Measurements from ENCODE around the gene POLR3C. TPM values are rescaled to one million over a fixed set of nuclear protein-coding genes. Genes with fewer than 3 reads are reported as not detected.
"Not testable (repeated sequence)": the region's sequence is repeated elsewhere in the genome, so short reads cannot be mapped to it uniquely, and the experiment has no call there.

POLR3C gene, protein sequence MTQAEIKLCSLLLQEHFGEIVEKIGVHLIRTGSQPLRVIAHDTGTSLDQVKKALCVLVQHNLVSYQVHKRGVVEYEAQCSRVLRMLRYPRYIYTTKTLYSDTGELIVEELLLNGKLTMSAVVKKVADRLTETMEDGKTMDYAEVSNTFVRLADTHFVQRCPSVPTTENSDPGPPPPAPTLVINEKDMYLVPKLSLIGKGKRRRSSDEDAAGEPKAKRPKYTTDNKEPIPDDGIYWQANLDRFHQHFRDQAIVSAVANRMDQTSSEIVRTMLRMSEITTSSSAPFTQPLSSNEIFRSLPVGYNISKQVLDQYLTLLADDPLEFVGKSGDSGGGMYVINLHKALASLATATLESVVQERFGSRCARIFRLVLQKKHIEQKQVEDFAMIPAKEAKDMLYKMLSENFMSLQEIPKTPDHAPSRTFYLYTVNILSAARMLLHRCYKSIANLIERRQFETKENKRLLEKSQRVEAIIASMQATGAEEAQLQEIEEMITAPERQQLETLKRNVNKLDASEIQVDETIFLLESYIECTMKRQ
- 33.7 and 36.3 TPM in 2 replicates for total RNA-seq

DNA sequence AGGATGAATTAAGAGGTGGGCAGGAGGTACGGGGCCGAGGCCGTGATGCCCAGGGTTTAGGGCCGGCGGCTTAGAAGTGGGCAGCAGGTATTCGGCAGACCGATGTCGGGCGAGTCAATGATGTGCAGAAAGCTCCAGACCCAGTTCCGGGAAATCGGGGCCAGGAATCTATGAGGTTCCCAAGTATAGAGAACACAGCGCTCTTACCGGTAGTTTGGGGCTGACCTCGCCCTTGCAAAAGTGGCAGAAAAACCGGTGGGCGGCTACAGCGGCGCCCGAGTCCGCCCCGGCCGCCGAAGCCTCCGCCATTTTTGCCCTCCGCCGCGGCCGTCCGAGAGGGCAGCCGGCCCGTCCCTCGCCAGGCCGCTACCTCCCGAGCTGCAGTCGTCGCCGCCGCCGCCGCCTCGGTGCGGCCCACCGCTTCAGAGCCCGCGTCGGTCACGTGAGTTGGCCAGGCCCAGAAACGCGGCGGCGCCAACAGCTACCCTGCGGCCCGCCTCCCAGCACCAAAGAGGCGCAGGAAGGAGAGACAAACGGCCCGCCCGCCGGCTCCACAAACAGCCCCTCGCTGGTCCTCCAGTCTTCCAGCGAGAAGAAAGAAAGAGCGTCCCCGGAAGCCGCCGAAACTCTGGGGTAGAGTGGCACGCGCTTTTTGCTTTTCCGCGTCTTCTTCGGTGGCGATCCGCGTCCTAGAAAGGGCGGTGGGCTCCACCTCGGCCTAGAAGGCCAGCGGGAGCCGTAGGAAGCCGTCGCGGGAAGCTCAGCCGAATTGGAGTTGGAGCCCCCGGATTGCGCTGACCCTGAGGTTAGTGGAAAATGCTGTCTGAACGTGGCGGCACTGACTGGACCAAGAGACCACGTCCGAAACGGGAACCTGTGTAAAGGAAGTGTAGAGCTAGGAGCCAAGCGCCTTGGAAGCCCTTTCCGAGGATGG is at the start of gene POLR3C, which contains the start of gene RNF115:
Gene POLR3C (plus strand): TSS at position 636 of the 934 bp plus-strand sequence. CDS start 1,577 bp downstream, outside the sequence.
Gene RNF115 (minus strand): TSS at position 531 of the 934 bp plus-strand sequence. CDS start 222 bp downstream, at position 309.
- peak; percentile 68 for DNase-seq (ENCODE audit: low read depth, low spot score)

DNA sequence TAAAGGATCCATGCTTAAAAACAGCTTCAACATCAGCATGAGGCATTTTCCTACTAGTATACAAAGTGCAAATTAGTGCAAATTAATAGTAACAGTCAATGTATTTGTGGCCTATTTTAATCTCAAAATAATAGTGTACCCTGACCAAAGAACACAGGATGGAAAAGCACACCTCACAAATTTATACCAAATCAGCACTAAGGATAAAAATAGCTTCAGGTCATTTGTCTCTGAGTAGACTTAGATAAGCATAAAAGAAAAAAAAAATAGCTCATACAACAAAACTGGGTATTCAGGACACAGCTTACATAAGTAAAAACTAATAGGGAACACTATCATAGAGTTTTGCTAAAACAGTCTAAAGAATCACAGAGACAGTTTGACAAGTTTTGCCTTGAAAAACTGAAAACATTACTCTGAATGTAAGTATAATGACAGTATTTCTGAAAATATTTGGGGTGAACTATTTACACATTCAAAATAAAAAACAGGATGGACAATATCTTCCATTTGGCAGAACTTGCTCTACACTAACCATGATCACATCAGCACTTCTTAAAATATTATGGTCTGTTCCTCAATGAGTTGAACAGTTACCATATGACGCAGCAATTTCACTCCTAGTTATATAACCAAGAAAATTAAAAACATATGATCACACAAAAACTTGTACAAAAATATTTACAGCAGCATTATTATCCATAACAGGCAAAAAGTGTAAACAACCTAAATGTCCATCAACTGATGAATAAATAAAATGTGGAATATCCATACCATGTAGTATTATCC is 46.4 kb upstream of the POLR3C start:
- DNase-seq (ENCODE audit: low read depth, low spot score), result no peak

DNA sequence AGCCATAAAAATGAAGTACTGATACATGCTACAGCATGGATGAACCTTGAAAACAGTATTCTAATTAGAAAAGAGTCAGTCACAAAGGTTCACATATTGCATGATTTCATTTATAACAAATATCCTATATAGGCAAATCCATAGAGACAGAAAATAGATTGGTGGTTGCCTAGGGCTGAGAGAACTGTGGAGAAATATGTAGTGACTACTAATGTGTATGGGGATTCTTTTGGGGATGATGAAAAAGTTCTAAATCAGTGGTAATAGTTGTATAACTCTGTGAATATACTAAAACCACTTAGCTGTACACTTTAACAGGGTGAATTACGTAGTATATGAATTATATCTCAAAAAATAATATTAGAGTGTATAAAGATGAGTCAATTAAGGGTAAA is 45.9 kb upstream of the POLR3C start:
- DNase-seq (ENCODE audit: low read depth, low spot score), result no peak

DNA sequence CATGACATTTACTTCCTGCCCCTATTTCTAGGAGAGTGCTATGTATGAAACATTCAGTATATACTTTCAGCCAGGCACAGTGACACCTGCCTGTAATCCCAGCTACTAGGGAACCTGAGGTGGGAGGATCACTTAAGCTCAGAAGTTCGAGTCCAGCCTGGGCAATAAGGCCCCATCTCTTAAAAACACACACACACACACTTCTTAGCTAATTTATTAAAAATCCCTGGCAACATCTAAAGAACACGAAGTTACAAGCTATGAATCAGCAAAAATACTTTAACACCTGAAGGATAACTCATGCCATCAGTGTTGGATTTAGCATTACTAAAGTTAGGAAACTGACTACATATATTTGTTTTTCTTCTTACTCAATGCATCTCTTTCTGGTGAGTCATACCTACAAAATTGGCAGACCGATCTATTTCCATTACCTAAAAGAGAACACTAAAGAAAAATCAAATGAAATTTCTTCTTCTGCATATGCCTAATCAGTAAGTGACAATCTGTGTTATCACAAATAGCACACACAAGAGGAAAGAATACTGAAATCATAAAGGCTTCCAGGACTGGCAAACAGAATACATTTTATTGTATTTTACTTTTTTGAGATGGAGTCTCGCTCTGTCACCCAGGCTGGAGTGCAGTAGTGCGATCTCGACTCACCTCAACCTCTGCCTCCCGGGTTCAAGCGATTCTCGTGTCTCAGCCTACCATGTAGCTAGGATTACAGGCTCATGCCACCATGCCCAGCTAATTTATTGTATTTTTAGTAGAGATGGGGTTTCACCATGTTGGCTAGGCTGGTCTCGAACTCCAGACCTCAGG is 41.5 kb upstream of the POLR3C start:
- peak; percentile 81 for DNase-seq (ENCODE audit: low read depth, low spot score)

DNA sequence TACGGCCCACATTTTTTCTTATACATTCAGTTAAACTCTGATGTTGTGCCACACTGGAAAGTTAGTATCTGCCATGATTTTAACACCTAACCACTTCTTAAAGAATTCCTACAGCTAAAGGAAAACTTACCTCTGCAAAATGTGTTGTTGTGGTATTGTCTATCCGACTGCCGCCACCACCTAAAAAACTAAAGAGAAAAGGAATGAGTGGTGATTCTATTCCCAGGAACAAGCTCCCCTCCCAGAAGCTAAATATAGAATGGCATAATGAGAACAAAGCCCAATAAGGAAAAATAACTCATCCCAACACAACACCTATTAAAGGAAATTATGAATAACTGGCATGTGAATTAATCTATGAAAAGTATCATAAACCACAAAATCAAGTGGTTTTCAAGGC is 39.6 kb upstream of the POLR3C start:
- DNase-seq (ENCODE audit: low read depth, low spot score), result no peak

DNA sequence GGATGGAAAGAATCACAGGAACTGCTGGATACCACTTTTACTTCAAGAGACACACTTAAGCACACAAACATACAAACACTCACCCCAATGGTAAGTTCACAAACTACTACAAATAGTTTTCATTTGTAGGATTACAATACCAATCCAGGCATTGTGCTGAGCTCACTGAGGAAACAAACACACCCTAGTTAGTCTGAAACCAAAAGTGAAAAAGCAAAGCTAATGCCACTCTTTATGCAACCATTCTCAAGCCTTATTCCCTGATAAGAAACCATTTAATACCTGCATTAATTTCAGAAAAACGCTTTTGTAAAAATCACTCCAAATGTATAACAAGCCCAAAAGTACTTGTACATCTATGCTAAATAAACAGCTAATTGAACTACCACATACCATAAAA is 38.5 kb upstream of the POLR3C start:
- DNase-seq (ENCODE audit: low read depth, low spot score), result peak; percentile 4

DNA sequence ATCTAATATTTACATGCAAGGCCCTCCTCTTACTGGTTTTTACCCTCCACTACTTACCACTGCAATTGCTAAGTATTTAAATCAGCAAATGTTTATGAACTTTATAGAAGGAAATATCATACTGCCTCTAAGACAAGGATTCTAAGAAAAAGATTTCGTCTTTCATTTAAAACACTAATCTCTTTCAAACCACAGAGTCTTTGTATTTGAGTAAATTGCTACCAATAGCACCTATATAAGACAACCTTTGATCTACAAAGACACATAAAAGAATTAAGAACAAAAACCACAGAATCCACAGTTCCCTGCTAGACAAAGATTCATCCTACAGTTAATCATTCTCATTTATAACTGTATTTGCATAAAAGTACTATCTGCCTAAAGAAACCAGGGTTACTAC is 37.7 kb upstream of the POLR3C start:
- no peak for DNase-seq (ENCODE audit: low read depth, low spot score)

DNA sequence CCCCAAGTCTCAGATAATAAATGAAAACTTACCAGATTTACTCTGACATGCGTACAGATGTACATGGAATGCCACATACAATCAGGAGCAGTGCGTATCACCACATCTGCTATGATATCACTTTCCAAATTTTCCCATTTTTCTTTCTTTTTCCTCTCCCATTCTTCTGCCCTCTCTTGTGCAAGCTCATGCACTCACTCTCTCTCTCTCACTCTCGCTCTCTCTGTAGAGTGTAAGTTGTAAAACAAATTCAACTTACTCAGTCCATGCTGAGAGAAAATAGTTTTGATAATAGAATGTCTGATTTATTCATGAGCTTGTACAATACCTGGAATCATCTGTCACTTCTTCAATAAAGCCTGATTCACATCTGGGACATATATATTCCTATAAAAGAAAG is 35.4 kb upstream of the POLR3C start:
- no peak for DNase-seq (ENCODE audit: low read depth, low spot score)

DNA sequence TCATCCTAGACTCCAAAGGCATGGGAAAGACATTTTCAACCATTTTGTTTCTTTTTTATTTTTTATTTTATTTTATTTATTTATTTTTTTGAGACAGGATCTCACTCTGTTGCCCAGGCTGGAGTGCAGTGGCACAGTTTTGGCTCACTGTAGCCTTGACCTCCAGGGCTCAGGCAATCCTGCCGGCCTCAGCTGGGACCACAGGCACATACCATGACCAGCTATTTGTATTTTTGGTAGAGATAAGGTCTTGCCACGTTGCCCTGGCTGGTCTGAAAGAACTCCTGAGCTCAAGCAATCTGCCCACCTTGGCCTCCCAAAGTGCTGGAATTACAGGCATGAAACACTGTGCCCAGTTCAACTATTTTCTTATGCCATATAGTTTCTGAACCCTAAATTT is 32.1 kb upstream of the POLR3C start:
- DNase-seq (ENCODE audit: low read depth, low spot score), result not testable (repeated sequence)

DNA sequence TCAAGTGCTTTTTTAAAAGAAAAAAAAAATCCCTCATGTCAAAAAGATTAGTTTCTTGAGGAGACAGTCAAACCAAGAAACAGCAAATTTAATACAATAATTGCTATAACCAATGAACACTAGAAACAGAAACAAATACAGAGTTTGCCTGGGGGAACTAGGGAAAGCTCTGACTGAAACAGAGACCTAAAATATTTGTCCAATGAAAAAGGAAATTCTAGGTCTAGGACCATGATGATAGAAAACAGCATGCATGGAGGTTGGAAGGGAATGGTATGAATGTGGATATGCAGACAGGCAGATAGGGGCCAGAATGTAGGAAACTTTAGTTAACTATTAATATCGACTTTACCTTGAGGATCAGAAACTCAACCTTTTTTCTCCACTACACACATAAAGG is 31.5 kb upstream of the POLR3C start:
- DNase-seq (ENCODE audit: low read depth, low spot score), result no peak

DNA sequence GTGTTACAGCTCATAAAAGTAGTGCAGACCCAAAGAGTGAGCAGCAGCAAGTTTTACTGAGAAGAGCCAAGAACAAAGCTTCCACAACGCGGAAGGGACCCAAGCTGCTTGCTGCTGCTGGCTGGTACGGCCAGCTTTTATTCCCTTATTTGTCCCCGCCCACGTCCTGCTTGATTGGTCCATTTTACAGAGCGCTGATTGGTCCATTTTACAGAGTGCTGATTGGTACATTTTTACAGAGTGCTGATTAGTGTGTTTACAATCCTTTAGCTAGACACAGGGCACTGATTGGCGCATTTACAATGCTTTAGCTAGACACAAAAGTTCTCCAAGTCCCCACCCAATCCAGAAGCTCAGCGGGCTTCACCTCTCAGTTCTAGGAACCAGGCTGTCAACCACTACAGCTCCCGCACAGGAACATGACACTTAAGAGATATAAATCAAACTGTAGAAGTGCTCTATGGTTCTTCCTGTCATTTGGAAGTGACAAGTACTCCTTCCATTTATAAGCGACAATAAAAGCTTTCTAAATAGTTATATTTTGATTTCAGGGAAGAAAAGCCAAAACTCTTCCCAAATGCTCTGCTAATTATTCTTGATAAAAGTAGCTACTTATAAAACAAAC is 28.6 kb upstream of the POLR3C start:
- DNase-seq (ENCODE audit: low read depth, low spot score), result no peak

DNA sequence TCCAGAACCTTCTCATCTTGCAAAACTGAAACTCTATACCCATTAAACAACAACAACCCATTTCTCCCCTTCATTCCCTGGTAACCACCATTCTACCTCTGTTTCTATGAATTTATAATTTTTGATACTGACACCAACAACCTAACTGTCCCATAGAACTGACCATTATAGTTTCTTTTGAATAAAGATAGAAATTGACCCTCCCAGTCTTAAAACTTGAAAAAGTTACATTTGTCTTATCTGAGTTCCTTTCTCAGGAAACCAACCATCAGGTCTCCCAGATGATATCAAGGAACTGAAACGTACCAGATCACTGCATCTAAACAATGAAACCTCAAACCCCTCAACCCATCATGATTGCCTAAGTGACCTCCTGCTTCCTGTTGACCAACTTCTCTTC is 27.2 kb upstream of the POLR3C start:
- DNase-seq (ENCODE audit: low read depth, low spot score), result no peak

DNA sequence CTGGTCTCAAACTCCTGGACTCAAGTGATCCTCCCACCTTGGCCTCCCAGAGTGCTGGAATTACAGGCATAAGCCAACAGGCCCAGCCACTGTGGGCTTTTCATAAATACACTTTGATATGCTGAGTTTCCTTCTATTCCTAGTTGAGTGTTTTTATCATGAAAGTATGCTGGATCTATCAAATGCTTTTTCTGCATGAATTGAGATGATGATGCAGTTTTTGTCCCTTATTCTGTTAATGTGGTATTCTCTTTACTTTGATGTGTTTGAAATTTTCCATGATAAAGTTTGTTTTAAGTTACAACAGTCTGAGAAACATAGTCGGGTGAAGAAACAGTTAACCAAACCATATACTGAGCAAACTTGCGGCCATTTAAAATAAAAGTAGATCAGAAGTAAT is 24.2 kb upstream of the POLR3C start:
- DNase-seq (ENCODE audit: low read depth, low spot score), result no peak

DNA sequence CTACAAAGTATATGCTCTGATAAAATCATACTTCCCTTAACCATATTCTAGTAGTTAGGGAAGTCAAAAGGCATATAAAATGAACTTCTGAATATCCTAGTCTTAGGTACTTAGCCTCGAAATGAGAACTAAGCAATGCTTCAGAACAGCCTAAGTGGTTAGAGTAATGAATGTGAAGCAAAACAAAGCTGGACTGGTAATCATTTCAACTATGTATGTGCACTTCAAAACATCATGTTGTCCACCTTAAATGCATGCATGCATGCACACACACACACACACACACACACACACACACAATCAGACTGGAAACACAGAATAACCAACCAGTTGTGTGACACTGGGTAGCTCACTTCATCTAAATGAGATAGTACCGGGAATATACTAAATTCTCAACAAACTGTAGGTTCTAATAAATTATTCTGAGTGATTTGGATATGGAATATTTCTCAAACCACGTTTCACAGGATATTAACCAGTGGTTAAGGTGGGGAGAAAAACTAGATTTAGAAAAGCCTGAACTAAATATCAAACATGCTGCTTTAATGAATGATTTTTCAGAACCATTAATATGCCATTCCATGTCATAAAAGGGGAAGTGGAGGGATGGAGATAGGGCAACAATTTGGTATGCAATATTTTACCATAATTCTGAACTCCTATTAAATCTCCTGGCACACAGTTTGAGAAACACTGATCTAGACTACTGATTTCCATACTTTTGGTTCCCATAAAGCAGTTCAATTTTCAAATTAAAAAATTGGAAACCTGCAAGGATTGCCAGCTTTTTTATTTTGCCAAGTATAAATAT is 19.6 kb upstream of the POLR3C start:
- no peak for DNase-seq (ENCODE audit: low read depth, low spot score)

DNA sequence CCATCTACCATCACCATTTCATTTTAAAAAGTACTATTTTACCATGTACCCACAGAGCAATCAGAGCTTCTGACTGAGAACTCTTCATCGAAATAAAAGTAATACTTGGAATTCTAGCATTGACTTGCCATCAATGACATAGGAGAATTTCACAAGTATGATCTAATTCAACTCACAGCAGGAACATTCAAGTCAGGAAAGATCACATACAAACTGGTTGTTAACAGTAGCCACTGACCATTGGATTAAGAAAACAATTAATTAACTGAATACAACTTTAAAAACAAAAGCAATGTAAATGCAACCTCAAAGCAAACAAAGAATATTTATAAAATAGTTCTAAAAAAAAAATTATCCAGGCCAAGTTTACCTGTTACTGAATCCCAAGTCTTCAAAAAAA is 18.9 kb upstream of the POLR3C start:
- DNase-seq (ENCODE audit: low read depth, low spot score), result no peak

DNA sequence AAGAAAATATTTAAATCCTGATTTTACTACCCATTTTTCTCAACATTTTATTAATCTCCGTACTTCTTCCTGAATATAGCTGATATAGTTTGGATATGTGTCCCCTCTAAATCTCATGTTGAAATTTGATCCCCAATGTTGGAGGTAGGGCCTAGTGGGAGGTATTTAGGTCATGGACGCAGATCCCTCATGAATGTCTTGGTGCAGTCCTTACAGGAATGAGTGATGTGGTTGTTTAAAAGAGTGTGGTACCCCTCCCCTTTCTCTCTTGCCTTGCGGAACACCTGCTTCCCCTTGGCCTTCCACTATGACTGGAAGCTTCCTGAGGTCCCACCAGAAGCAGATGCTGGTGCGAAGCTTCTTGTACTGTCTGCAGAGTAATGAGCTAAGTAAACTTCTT is 17.6 kb upstream of the POLR3C start:
- DNase-seq (ENCODE audit: low read depth, low spot score), result no peak

DNA sequence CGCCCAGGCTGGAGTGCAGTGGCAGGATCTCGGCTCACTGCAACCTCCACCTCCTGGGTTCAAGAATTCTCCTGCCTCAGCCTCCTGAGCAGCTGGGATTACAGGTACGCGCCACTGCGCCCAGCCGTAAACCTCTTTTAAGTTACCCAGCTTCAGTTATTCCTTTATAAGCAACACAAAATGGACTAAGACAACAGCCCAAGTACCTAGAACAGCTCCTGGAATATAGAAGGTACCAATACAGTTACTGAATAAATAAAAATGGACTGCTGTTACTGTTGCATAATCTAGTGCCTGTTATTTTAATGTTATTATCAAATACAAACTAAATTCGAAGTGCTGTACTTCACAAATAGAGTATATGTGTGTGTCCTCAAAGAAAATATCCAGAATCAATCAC is 17.2 kb upstream of the POLR3C start:
- DNase-seq (ENCODE audit: low read depth, low spot score), result no peak

DNA sequence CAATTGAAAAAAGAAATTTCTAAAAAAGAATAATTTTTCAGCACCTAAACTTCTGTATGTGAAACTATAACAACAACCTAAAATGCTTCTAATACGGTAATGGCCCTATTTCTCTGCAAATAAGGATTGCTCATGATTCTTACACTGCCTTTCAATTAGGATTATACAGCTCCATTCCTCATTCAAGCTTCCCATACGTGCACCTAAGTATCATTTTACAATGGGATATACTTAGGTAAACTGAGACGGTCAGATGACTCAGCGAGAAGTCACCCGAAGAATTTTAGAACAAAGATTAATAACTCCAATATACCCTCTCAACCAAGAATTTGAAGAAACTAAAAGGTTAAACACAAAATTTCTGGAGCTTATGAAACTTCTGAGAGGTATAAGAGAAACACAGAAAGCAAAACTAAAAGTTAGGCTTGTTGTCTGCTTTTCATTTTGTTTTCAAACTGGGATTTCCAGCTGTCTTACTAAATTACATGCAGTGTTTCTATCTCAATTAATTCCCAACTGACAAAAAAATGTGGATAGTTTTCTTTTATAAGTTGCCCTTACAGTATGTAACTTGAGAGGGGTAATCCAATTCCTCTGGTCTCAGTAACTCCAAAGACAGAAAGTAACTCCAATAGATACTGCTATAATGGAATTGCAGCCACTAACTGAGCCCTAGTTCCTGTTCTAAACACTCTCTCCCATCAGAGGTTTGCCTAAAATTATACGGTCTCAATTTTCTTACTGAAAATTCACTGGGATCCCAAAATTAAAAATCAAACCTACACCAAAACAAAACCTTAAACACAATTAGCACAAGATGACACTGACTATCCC is 10.8 kb upstream of the POLR3C start:
- not testable (repeated sequence) for DNase-seq (ENCODE audit: low read depth, low spot score)

Data from pulmonary artery endothelial cell (primary cell).